HepG2 (cell line): ENCODE measurements around the gene SCRT2. TPM values are rescaled to one million over a fixed set of nuclear protein-coding genes. Genes with fewer than 3 reads are reported as not detected.
A peak's percentile ranks its signal among the peaks of the same experiment; 100 is the strongest.

ENCODE experiments used
- CREBL2 ChIP-seq: sonication (generic); formaldehyde crosslinking; IDR thresholded peaks from 2 replicates; pipeline ENCODE4 v1.8.1; 2023; ENCODE audit warnings: missing genetic modification reagents, mild to moderate bottlenecking, borderline replicate concordance
- E2F1 ChIP-seq: sonication (generic); formaldehyde crosslinking; IDR thresholded peaks from 2 replicates; pipeline ENCODE4 v1.5.0; 2020; ENCODE audit warnings: missing genetic modification reagents
- GMEB1 ChIP-seq: sonication (generic); formaldehyde crosslinking; IDR thresholded peaks from 2 replicates; pipeline ENCODE4 v1.5.1; 2020; ENCODE audit warnings: missing genetic modification reagents, mild to moderate bottlenecking, borderline replicate concordance
- HDAC6 ChIP-seq: fragments of 200-600 bp; sonication (generic); IDR thresholded peaks from 2 replicates; pipeline ENCODE4 v1.7.0; 2017; ENCODE audit warnings: mild to moderate bottlenecking, antibody characterized with exemption, low read length, low read depth
- IRF1 ChIP-seq: sonication (generic); formaldehyde crosslinking; IDR thresholded peaks from 2 replicates; pipeline ENCODE4 v1.4.0; 2020; ENCODE audit warnings: low read depth, mild to moderate bottlenecking, missing genetic modification reagents
- KDM1A ChIP-seq: IDR thresholded peaks from 2 replicates; pipeline ENCODE4 v1.6.1; 2016; ENCODE audit warnings: missing compliant biosample characterization
- LRRFIP1 ChIP-seq: sonication (generic); formaldehyde crosslinking; conservative IDR thresholded peaks from 2 replicates; pipeline ENCODE4 v1.4.0; 2020; ENCODE audit warnings: missing genetic modification reagents
- PAF1 ChIP-seq: IDR thresholded peaks from 2 replicates; pipeline ENCODE4 v1.6.1; 2016; ENCODE audit warnings: missing genetic modification reagents, missing compliant biosample characterization
- PHB2 ChIP-seq: fragments of 450-650 bp; IDR thresholded peaks from 2 replicates; pipeline ENCODE4 v1.6.1; 2018; ENCODE audit not compliant: partially characterized antibody
- SNAPC2 ChIP-seq: sonication (generic); formaldehyde crosslinking; IDR thresholded peaks from 2 replicates; pipeline ENCODE4 v1.8.1; 2022; ENCODE audit warnings: mild to moderate bottlenecking, missing genetic modification reagents
- SP1 ChIP-seq, 2 experiments: fragments of 450-650 bp in 1 of 2; sonication (generic) in 1 of 2; formaldehyde crosslinking in 1 of 2; IDR thresholded peaks; 2 replicates each; pipeline versions ENCODE4 v1.4.0 to v1.6.1; 2016 to 2020; ENCODE audit warnings: missing genetic modification reagents in 1 of 2
- TOPORS ChIP-seq: sonication (generic); formaldehyde crosslinking; IDR thresholded peaks from 2 replicates; pipeline ENCODE4 v1.8.0; 2023; ENCODE audit warnings: mild to moderate bottlenecking, missing genetic modification reagents
- ZGPAT ChIP-seq: IDR thresholded peaks from 2 replicates; pipeline ENCODE4 v1.6.1; 2016; ENCODE audit warnings: mild to moderate bottlenecking
- ZNF484 ChIP-seq: sonication (generic); formaldehyde crosslinking; IDR thresholded peaks from 2 replicates; pipeline ENCODE4 v1.5.1; 2020; ENCODE audit warnings: mild to moderate bottlenecking, low read depth, missing genetic modification reagents, borderline replicate concordance
- ZNF552 ChIP-seq: sonication (generic); formaldehyde crosslinking; IDR thresholded peaks from 2 replicates; pipeline ENCODE4 v1.9.0; 2022; ENCODE audit warnings: missing genetic modification reagents, mild to moderate bottlenecking, borderline replicate concordance
- ZNF607 ChIP-seq: sonication (generic); formaldehyde crosslinking; IDR thresholded peaks from 2 replicates; pipeline ENCODE4 v1.5.1; 2020; ENCODE audit warnings: missing genetic modification reagents, mild to moderate bottlenecking, borderline replicate concordance
- ZNF691 ChIP-seq: sonication (generic); formaldehyde crosslinking; IDR thresholded peaks from 2 replicates; pipeline ENCODE4 v1.4.0; 2020; ENCODE audit warnings: missing genetic modification reagents, low read depth, mild to moderate bottlenecking, borderline replicate concordance
- ZNF737 ChIP-seq: sonication (generic); formaldehyde crosslinking; IDR thresholded peaks from 2 replicates; pipeline ENCODE4 v1.5.0; 2020; ENCODE audit warnings: missing genetic modification reagents, mild to moderate bottlenecking, borderline replicate concordance
- ZSCAN22 ChIP-seq: sonication (generic); formaldehyde crosslinking; IDR thresholded peaks from 2 replicates; pipeline ENCODE4 v1.4.0; 2020; ENCODE audit warnings: mild to moderate bottlenecking, missing genetic modification reagents
- polyA plus RNA-seq, 8 experiments: library from polyadenylated mRNA; depleted of rRNA in 3 of 8; stranded (reverse) in 7 of 8; unstranded in 1 of 8; fragments of >200 nt; fragmentation: Illumina TruSeq in 4 of 8; extraction: Trizol in 4 of 8; gene quantifications; 2 replicates each; pipeline versions ENCODE4 v1.2.1 to v1.2.3, GENCODE V29; 2011 to 2016; ENCODE audit warnings: low read depth in 4 of 8, missing spikeins in 1 of 8, mixed read lengths in 1 of 8; ENCODE audit not compliant: insufficient read depth in 1 of 8
- total RNA-seq, 5 experiments: library from RNA; depleted of rRNA; stranded (reverse); fragments of >200 nt; fragmentation: Illumina TruSeq; extraction: Trizol; gene quantifications; 2 replicates each; pipeline ENCODE4 v1.2.3, GENCODE V29; 2016; ENCODE audit warnings: low read depth in 1 of 5

SCRT2 gene
- total and polyA plus RNA-seq, 2 of the 13 experiments (the other 11 are each of a cell fraction or from before 2014, with no cell fraction given) = not detected

- TF ChIP-seq GMEB1 (CRISPR knock-in tag) (peak; percentile 33; the same call in 1 of the 2 replicates), SP1 (IDR thresholded peaks at IDR 0.05) (no peak), SP1 (CRISPR knock-in tag; IDR thresholded peaks at IDR 0.05) (no peak; the same call in 1 of the 2 replicates), ZNF691 (CRISPR knock-in tag) (peak; percentile 26; the same call in 1 of the 2 replicates), ZNF737 (CRISPR knock-in tag) (peak; percentile 76; the same call in 1 of the 2 replicates), LRRFIP1 (CRISPR knock-in tag) (no peak), E2F1 (CRISPR knock-in tag) (no peak), ZSCAN22 (CRISPR knock-in tag) (no peak), ZNF552 (no peak), IRF1 (CRISPR knock-in tag) (no peak), ZNF607 (CRISPR knock-in tag) (0 out of 2 replicates have a peak, but pooled peaks have one; percentile 57), HDAC6 (no peak), TOPORS (CRISPR knock-in tag) (no peak), CREBL2 (CRISPR knock-in tag) (no peak), PHB2 (no peak), SNAPC2 (CRISPR knock-in tag) (no peak), PAF1 (CRISPR knock-in tag) (no peak), ZGPAT (CRISPR knock-in tag) (peak; percentile 54), KDM1A (CRISPR knock-in tag) (peak; percentile 99), ZNF484 (CRISPR knock-in tag) (no peak)
Measured at GRCh38 chr20:653590-654416, 21.8 kb downstream of the SCRT2 start (continued).
